HG03095 (cell line): Measurements from ENCODE around the gene RABGAP1L.
"Not testable (repeated sequence)": the region's sequence is repeated elsewhere in the genome, so short reads cannot be mapped to it uniquely, and the experiment has no call there.

Experiments
- ATAC-seq: cut with Tn5 transposase; IDR thresholded peaks from one replicate; pipeline ENCODE4 v1.9.1; 2021; ENCODE audit warnings: moderate library complexity; ENCODE audit not compliant: unreplicated experiment

RABGAP1L gene

DNA sequence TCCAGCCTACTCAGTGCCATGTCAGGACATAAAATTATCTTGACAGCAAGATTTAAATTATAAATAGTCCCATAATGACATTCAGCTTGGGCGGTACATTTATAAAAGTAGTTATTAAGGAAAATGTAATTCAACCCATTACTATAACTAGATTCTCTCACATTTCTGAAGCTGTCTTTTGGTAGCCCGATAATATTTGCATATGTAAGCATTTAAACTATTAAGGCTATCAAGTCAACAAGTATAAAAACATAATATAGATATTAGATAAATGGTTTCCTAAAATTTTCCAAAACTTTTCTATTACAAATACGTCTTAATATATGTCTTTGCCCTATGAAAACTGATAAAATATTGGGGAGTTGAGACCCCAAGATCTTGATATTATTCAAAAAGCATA lies 266.8 kb downstream of the RABGAP1L start:
- ATAC-seq, result no peak

DNA sequence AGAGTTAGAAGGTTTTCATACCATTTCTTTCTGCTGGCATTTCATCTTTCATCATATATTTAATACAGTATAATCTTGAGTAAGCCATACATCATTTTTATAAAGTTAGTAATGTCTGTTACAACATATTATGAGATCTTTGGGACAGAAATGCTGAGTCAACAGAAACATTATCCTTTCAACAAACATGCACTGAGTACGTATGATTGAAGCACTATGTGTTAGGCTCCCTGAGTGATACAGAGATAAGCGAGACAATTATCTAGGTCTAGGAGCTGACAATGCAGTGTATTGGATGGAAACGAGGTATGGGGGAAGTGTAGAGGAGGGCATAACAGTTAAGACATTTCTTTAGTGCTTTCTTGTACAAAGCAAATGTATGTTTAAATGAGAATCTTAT lies 268.7 kb downstream of the RABGAP1L start:
- ATAC-seq, result no peak

GRCh38 chr1:174428739-174429138 lies 269.4 kb downstream of the RABGAP1L start:
- ATAC-seq, result no peak

DNA sequence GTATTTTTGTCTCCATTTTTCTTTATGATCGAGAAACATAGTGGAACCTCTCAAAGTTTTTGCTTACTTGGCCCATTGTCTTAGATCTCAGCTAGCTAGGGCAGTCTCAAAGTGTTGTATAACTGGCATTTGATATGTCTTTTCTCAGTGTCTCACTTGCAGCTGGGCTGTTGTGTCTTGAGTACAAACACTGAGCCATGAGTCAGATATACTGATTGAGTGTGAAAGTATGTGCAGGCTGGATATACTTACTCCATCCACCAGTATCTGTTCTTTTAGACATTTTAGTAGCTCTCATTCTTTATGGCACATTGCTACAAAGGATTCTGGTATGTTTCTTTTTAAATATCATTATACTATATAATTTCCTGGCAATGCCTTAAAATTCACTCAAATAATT lies 274.1 kb downstream of the RABGAP1L start:
- no peak for ATAC-seq

- no peak for ATAC-seq
Measured at GRCh38 chr1:174445351-174445750, 286.0 kb downstream of the RABGAP1L start.

GRCh38 chr1:174445817-174446216 lies 286.5 kb downstream of the RABGAP1L start:
- ATAC-seq, result no peak

GRCh38 chr1:174447866-174448530 lies 288.7 kb downstream of the RABGAP1L start, which contains the start of gene GPR52:
Gene GPR52, plus strand, starts transcription at chr1:174447964. Its CDS starts 148 bp downstream, at chr1:174448112.
- ATAC-seq, result no peak

DNA sequence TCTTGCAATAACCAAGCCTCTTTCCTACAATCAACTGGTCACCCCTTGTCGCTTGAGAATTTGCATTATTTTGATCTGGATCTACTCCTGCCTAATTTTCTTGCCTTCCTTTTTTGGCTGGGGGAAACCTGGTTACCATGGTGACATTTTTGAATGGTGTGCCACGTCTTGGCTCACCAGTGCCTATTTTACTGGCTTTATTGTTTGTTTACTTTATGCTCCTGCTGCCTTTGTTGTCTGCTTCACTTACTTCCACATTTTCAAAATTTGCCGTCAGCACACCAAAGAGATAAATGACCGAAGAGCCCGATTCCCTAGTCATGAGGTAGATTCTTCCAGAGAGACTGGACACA lies 289.2 kb downstream of the RABGAP1L start:
- ATAC-seq, result no peak

DNA sequence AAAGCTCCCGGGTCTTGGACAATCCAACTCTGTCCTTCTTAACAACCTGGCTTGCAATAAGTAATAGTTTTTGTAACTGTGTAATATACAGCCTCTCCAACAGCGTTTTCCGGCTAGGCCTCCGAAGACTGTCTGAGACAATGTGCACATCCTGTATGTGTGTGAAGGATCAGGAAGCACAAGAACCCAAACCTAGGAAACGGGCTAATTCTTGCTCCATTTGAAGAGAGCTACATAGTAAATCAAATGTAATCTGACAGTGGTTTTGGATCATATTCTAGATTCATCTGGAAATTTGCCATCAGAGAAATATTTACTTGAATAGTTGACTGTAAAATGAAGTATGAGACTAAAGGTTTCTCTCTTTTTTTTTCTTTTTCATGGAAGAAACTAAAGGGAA lies 289.7 kb downstream of the RABGAP1L start:
- ATAC-seq, result no peak

- ATAC-seq, result no peak
Measured at GRCh38 chr1:174451408-174451807, 292.1 kb downstream of the RABGAP1L start.

GRCh38 chr1:174465855-174466254 lies 306.5 kb downstream of the RABGAP1L start:
- ATAC-seq, result no peak

DNA sequence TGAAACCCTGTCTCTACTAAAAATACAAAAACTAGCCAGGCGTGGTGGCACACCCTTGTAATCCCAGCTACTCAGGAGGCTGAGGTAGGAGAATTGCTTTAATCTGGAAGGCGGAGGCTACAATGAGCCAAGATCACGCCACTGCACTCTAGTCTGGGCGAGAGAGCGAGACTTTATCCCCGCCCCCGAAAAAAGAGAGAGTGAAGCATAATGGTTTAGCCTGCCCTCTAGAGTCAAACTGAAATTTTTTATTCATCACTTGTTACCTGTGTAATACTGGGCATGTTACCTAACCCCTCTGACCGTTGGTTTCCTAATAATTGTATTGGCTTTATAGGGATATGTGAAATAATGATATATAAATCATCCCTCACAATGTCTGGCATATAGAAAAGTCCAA lies 307.3 kb downstream of the RABGAP1L start:
- ATAC-seq, result no peak

DNA sequence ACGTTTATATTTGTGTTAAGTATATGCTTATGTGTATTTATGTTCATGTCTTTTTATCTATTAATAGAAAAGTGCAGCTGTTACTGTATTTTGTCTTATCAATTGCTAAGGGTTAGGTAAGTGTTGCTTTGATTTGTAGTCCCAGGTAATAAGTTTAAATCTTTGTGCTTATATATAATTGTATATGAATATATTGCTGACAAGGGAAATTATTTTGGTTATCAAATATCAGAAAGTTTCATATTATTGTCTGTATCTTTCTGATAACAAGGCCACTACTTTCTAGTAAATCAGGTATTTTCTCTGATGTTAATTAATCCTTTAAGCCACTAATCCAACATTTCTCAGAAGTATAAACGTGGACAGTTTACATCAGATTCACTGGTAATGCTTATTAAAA lies 309.7 kb downstream of the RABGAP1L start:
- ATAC-seq, result no peak

GRCh38 chr1:174469687-174470086 lies 310.4 kb downstream of the RABGAP1L start:
- no peak for ATAC-seq

- no peak for ATAC-seq
Measured at GRCh38 chr1:174479281-174479680, 320.0 kb downstream of the RABGAP1L start.

- ATAC-seq, result no peak
Measured at GRCh38 chr1:174480324-174480723, 321.0 kb downstream of the RABGAP1L start.

DNA sequence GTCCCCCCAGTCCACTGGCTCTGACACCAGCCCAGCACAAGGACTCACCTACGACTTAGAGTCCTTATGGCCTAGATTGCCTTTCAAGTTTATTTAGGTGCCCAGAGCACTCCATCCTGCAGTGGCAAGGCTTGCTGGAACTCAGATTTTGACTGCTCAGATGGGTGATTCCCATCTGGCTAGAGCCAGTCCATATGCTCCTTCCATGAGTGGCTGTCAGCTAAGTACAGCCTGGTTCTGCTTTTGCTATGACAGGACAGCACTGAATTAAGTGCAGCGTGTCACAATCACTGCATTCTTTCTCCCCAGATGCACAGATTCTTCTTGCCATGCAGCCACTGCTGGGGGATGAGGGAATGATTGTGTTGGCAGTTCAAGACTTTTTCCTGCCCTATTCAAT lies 332.3 kb downstream of the RABGAP1L start:
- no peak for ATAC-seq

DNA sequence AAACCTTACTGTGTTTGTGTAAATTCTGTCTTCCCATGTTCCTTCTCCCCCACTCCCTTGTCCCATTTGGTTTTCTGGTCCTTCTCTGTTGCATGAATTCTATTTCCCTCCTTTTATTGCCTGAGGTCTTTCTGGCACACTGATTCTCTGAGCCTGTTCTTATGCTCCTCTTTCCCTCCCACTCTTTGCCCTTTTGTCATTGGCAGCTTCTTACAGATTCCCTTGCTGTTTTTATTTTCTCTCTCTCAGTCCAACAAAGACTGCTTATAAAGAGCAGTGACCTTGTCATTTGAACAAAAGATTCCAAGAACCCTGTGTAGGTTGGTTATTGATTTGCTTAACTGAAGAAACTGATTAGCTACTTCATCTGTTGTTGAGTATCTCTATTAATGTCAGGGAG lies 338.2 kb downstream of the RABGAP1L start:
- no peak for ATAC-seq

- not testable (repeated sequence) for ATAC-seq
Measured at GRCh38 chr1:174516755-174517154, 357.4 kb downstream of the RABGAP1L start.

DNA sequence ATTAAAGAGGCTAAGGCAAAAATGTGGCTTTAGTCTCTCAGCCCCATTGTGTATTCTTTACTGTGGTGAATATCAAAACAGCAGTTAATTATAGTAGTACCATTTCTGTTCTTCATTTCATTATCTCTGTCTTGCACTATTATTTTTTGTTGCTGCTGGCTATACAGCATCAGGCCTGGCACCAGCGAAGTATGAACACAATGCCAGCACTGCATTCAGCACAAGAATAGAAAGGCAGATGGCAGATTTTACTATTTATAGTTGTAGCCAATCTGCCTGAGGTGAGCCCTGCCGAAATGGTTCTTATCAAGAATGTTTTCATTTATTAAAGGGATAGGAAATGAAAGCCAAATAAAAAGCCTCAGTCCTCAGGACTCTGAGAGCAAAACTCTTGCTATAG lies 360.5 kb downstream of the RABGAP1L start:
- ATAC-seq, result no peak

GRCh38 chr1:174531751-174532150 lies 372.4 kb downstream of the RABGAP1L start:
- no peak for ATAC-seq

GRCh38 chr1:174534789-174535188 lies 375.5 kb downstream of the RABGAP1L start:
- no peak for ATAC-seq

DNA sequence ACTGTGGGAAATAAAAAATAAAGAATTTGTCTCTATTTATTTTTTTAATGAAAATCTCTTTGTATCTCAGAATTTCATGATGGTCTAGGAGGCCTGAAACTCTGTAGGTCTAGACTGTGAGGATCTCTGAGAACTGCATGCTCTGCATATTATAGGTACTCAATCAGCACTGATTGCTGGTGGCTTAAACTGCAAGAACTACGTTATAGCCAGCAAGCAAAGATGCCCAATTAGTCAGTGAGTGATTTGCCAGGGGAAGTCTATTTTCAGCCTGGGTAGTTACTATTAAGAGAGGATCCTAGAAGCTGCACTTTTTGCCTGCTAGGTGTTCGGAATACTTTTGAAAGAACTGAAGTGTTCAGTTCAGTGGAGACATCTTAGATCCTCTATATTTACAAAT lies 375.9 kb downstream of the RABGAP1L start:
- ATAC-seq, result no peak
